WERI-Rb-1 (cell line): ENCODE results near the gene SPTBN1.

ENCODE experiments used
- DNase-seq: peaks from one replicate; pipeline ENCODE4 v3.0.0-alpha.2; 2020
- H3K27ac ChIP-seq: fragments of 250-450 bp; sonication (Bioruptor Pico); 2 replicates; pipeline ENCODE4 v1.5.1; 2020; ENCODE audit warnings: mild to moderate bottlenecking, moderate library complexity
- H3K27me3 ChIP-seq: fragments of 250-450 bp; sonication (Bioruptor Pico); 2 replicates; pipeline ENCODE4 v1.5.1; 2021; ENCODE audit warnings: mild to moderate bottlenecking, low read depth, moderate library complexity; ENCODE audit not compliant: insufficient read depth, severe bottlenecking
- H3K36me3 ChIP-seq: fragments of 250-450 bp; sonication (Bioruptor Pico); 2 replicates; pipeline ENCODE4 v1.5.1; 2020; ENCODE audit warnings: mild to moderate bottlenecking, moderate library complexity
- H3K4me3 ChIP-seq: 2 replicates; pipeline ENCODE4 v1.5.1; 2011; ENCODE audit warnings: low read depth, mild to moderate bottlenecking, control low read depth, low read length
- H3K9me3 ChIP-seq: fragments of 250-450 bp; sonication (Bioruptor Pico); 2 replicates; pipeline ENCODE4 v1.5.1; 2021; ENCODE audit warnings: mild to moderate bottlenecking, moderate library complexity; ENCODE audit not compliant: severe bottlenecking
- TF ChIP-seq, protein P1 (sequence below): IDR thresholded peaks from 2 replicates; pipeline ENCODE4 v1.5.1; 2011; ENCODE audit warnings: low read depth, mild to moderate bottlenecking, control low read depth, inconsistent platforms, low read length

SPTBN1 gene

DNA sequence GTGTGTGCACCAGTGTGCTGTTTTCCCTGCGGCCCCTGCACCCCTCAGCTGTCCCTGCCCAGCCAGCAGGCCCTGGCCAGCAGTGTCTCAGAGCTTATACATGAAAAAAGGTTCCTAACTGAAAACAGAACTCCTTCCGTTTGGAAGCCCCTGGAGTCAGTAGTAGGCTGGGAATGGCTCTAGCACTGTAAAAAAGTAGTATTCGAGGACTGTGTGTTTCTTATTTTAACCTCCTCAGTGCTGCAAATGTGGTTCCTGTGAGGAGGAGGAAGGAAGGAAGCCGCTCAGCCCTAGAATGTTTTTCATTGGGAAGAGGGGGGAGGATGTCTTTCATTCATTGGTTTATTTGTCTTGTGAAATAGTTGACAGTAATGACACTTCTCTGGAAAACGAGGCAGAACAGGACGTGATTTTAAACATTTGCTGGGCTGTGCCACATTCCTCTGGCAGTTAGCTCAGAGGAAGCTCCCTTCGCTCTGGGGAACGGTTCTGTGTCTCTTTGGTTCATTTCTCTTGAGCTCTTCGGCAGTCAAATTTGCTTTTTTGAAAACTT lies 103.5 kb downstream of the SPTBN1 start:
- Histone ChIP-seq H3K4me3 (peak overlapping the region; percentile 85), H3K27me3 (no peaks in the 10 kb centered on the region), H3K36me3 (no peaks in the 10 kb centered on the region; the same call in 1 of the 2 replicates), H3K9me3 (no peaks in the 10 kb centered on the region), H3K27ac (peak overlapping the region; percentile 96)
- DNase-seq, result no peak
- TF ChIP-seq, protein P1, sequence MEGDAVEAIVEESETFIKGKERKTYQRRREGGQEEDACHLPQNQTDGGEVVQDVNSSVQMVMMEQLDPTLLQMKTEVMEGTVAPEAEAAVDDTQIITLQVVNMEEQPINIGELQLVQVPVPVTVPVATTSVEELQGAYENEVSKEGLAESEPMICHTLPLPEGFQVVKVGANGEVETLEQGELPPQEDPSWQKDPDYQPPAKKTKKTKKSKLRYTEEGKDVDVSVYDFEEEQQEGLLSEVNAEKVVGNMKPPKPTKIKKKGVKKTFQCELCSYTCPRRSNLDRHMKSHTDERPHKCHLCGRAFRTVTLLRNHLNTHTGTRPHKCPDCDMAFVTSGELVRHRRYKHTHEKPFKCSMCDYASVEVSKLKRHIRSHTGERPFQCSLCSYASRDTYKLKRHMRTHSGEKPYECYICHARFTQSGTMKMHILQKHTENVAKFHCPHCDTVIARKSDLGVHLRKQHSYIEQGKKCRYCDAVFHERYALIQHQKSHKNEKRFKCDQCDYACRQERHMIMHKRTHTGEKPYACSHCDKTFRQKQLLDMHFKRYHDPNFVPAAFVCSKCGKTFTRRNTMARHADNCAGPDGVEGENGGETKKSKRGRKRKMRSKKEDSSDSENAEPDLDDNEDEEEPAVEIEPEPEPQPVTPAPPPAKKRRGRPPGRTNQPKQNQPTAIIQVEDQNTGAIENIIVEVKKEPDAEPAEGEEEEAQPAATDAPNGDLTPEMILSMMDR, result no peak

DNA sequence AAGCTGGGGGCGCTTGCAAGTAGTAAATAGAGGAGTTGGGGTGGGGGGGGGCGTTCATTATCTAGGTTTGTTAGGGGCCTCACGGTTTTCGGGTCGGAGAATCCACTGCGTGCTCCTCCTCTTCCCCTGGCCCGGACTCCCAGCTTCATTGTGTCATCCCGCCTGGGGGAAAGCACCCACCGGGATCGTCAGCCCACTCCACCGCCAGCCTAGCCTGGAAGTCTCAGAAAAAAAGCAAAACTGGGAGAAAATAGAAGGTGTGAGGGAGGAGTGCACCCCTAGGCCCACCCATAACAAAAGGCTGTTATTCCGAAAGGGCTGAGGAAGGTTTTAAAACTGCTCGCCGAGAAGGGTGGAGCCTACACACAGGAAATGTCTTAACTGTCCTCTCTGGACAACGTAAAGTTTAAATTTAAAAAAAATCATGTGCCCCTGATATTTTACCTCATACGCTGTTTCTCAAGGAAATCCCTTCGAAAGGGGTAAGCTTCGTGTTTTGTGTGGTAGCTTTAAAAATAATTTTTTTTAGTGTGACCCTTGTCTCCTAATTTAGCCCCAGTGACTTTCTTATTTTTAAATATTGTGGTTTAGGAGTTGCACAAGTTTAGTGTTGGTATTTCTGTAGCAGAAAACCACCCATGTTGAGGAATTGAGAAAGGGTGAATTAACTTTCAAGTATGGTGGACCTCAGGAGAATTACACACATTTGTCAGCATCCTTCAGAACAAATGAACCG lies 104.2 kb downstream of the SPTBN1 start:
- DNase-seq, result no peak
- H3K27ac ChIP-seq, result peak overlapping the region; percentile 96

DNA sequence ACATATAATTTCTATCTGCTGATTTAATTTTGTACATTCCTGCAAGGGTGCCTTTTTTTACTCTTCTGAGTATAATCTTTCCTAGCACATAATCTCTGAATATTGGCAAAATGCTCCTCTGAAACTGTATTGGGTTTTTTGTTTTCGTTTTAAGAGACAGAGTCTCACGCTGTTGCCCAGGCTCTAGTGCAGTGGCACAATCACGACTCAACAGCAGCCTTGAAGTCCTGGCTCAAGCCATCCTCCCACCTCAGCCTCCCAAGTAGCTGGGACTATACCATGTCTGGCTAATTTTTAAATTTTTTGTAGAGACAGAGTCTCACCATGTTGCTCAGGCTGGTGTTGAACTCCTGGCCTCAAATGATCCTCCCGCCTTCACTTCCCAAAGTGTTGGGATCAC lies 104.9 kb downstream of the SPTBN1 start:
- Histone ChIP-seq H3K4me3 (peak overlapping the region; percentile 85), H3K9me3 (no peaks in the 10 kb centered on the region), H3K27ac (peak overlapping the region; percentile 96), H3K27me3 (no peaks in the 10 kb centered on the region), H3K36me3 (no peaks in the 10 kb centered on the region; the same call in 1 of the 2 replicates)
- TF ChIP-seq, protein P1, result no peak
- DNase-seq, result no peak

More for the DNA sequence above, 104.2 kb downstream of the SPTBN1 start:
- Histone ChIP-seq H3K36me3 (no peaks in the 10 kb centered on the region; the same call in 1 of the 2 replicates), H3K9me3 (no peaks in the 10 kb centered on the region), H3K4me3 (peak overlapping the region; percentile 85), H3K27me3 (no peaks in the 10 kb centered on the region)
- TF ChIP-seq, protein P1, result no peak

DNA sequence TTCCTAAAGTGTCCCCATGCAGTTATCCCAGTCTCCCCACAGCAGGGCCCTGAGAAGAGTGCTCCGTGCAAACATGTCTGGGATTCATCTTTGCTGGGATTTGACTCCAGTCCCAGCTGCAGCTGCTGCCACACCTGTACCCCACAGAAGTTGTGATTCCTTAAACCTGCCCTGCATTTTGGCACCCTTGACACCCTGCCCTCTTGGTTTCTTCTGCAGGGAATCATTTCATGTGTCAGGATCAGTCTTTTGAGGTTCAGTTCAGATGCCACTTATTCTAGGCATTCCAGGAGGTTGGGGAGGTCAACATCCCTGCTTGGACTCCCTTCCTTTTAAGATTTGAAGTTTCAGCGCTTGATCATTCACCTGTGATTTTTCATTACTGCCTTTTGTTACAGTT lies 108.3 kb downstream of the SPTBN1 start:
- DNase-seq, result no peak
- no peak overlapping the region for H3K4me3 ChIP-seq
- no peak overlapping the region for H3K27ac ChIP-seq
- no peaks in the 10 kb centered on the region for H3K27me3 ChIP-seq
- TF ChIP-seq, protein P1, result no peak
- H3K36me3 ChIP-seq, result peaks cover 4% of the 10 kb centered on the region; the same call in 1 of the 2 replicates
- no peaks in the 10 kb centered on the region for H3K9me3 ChIP-seq

DNA sequence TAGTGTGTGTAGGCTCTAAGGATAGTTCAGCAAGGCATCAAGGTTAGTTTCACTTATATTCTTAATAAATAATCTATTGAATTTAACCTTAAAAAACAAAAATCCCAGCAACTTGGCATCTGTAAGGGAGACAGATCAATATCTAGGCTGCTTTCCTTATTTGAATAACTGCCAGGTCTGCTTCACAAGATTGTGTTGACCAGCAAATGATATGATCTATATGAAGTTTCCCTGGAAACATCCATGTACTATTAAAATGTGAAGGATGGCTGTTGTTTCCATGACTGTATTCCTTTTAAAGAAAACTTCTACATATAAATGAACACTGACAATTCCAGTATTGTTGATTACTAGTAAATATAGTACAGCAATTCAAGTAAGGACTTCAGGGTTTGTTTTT lies 109.4 kb downstream of the SPTBN1 start:
- TF ChIP-seq, protein P1, result no peak
- Histone ChIP-seq H3K9me3 (no peaks in the 10 kb centered on the region), H3K27me3 (no peaks in the 10 kb centered on the region), H3K27ac (no peak overlapping the region), H3K36me3 (peaks cover 4% of the 10 kb centered on the region; the same call in 1 of the 2 replicates), H3K4me3 (no peak overlapping the region)
- DNase-seq, result no peak
